ENCODE results near the gene KCNIP4.

Gene KCNIP4

GRCh38 chr4:21191317-21191716, 757.3 kb downstream of the KCNIP4 start:
- DNase-seq (ENCODE audit: low read depth), result no peak

- DNase-seq (ENCODE audit: low read depth), result no peak
These were observed 763.8 kb downstream of the KCNIP4 start for GRCh38 chr4:21184788-21185187.

- DNase-seq (ENCODE audit: low read depth), result no peak
These were observed 766.9 kb downstream of the KCNIP4 start for GRCh38 chr4:21181716-21182115.

- no peak for DNase-seq (ENCODE audit: low read depth)
These were observed 770.7 kb downstream of the KCNIP4 start for GRCh38 chr4:21177871-21178270.

GRCh38 chr4:21177092-21177491, 771.5 kb downstream of the KCNIP4 start:
- DNase-seq (ENCODE audit: low read depth), result no peak

- DNase-seq (ENCODE audit: low read depth), result no peak
These were observed 780.9 kb downstream of the KCNIP4 start for GRCh38 chr4:21167711-21168110.

- no peak for DNase-seq (ENCODE audit: low read depth)
These were observed 793.2 kb downstream of the KCNIP4 start for GRCh38 chr4:21155367-21155766.

- no peak for DNase-seq (ENCODE audit: low read depth)
These were observed 809.2 kb downstream of the KCNIP4 start for GRCh38 chr4:21139327-21139726.

- no peak for DNase-seq (ENCODE audit: low read depth)
These were observed 812.4 kb downstream of the KCNIP4 start for GRCh38 chr4:21136051-21136630.

GRCh38 chr4:21134994-21135393, 813.6 kb downstream of the KCNIP4 start:
- no peak for DNase-seq (ENCODE audit: low read depth)

- no peak for DNase-seq (ENCODE audit: low read depth)
These were observed 818.0 kb downstream of the KCNIP4 start for GRCh38 chr4:21130606-21131005.

GRCh38 chr4:21126014-21126512, 822.5 kb downstream of the KCNIP4 start:
- DNase-seq (ENCODE audit: low read depth), result no peak

GRCh38 chr4:21118301-21118700, 830.3 kb downstream of the KCNIP4 start:
- no peak for DNase-seq (ENCODE audit: low read depth)

GRCh38 chr4:21117541-21118180, 830.9 kb downstream of the KCNIP4 start:
- DNase-seq (ENCODE audit: low read depth), result no peak

GRCh38 chr4:21113496-21114223, 834.9 kb downstream of the KCNIP4 start:
- no peak for DNase-seq (ENCODE audit: low read depth)

- DNase-seq (ENCODE audit: low read depth), result no peak
These were observed 845.9 kb downstream of the KCNIP4 start for GRCh38 chr4:21102667-21103066.

GRCh38 chr4:21097865-21098264, 850.7 kb downstream of the KCNIP4 start:
- DNase-seq (ENCODE audit: low read depth), result no peak

- no peak for DNase-seq (ENCODE audit: low read depth)
These were observed 851.5 kb downstream of the KCNIP4 start for GRCh38 chr4:21097026-21097425.

- no peak for DNase-seq (ENCODE audit: low read depth)
These were observed 856.0 kb downstream of the KCNIP4 start for GRCh38 chr4:21092531-21092930.

- no peak for DNase-seq (ENCODE audit: low read depth)
These were observed 858.4 kb downstream of the KCNIP4 start for GRCh38 chr4:21090094-21090666.

- no peak for DNase-seq (ENCODE audit: low read depth)
These were observed 865.2 kb downstream of the KCNIP4 start for GRCh38 chr4:21083413-21083812.

GRCh38 chr4:21077967-21078366, 870.6 kb downstream of the KCNIP4 start:
- no peak for DNase-seq (ENCODE audit: low read depth)

GRCh38 chr4:21067351-21067750, 881.2 kb downstream of the KCNIP4 start:
- no peak for DNase-seq (ENCODE audit: low read depth)

All from stimulated activated CD4-positive, alpha-beta T cell treated with anti-CD3 and anti-CD28 coated beads, Interleukin-2, amount 100 ng/mL, for 4 hours (primary cell).